Gastroesophageal sphincter (tissue), 3 donors: ENCODE results near the gene ZNF804A.

Experiments used
- CTCF ChIP-seq, 4 experiments: fragments of 200-600 bp in 2 of 4; fragments of 450-650 bp in 2 of 4; sonication (generic) in 1 of 4; IDR thresholded peaks; one replicate each; pipeline ENCODE4 v1.5.1; 2017 to 2019; ENCODE audit warnings: antibody characterized with exemption in 4 of 4, mild to moderate bottlenecking in 2 of 4, moderate library complexity in 2 of 4
- EP300 ChIP-seq: sonication (generic); formaldehyde crosslinking; IDR thresholded peaks from one replicate; pipeline ENCODE4 v1.6.1; 2017; ENCODE audit warnings: antibody characterized with exemption, mild to moderate bottlenecking
- POLR2AphosphoS5 ChIP-seq: sonication (generic); formaldehyde crosslinking; IDR thresholded peaks from one replicate; pipeline ENCODE4 v1.6.1; 2017; ENCODE audit warnings: antibody characterized with exemption

GRCh38 chr2:184654945-184655344, 56.6 kb downstream of the ZNF804A start:
- TF ChIP-seq EP300 (no peak), POLR2AphosphoS5 (no peak), CTCF (IDR thresholded peaks at IDR 0.05) (no peak)
